ENCODE results near the gene SLC16A7.

Gene SLC16A7

GRCh38 chr12:59668674-59669073 is 72.8 kb downstream of the SLC16A7 start:
- DNase-seq (ENCODE audit: low read depth) = no peak

DNA sequence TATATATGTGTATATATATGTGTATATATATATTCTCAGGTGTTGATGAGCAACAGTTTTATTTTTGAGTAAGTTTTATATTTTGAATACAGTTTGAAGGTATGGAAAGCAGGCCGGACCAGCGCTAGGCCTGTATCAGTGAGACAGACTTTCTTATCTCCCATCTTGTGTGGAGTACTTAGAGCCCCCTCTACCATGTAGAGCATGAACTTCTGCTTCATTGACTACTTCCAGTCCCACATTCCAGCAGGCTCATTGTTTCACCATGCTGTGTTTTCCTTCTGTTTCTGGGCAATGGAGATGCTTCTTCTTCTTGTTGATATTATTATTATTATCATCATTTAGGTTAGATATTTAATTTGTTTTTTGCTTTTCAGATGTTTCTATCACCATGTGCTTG is 76.4 kb downstream of the SLC16A7 start:
- no peak for DNase-seq (ENCODE audit: low read depth)

GRCh38 chr12:59675461-59675860 is 79.6 kb downstream of the SLC16A7 start:
- no peak for DNase-seq (ENCODE audit: low read depth)

GRCh38 chr12:59677857-59678256 is 82.0 kb downstream of the SLC16A7 start:
- no peak for DNase-seq (ENCODE audit: low read depth)

DNA sequence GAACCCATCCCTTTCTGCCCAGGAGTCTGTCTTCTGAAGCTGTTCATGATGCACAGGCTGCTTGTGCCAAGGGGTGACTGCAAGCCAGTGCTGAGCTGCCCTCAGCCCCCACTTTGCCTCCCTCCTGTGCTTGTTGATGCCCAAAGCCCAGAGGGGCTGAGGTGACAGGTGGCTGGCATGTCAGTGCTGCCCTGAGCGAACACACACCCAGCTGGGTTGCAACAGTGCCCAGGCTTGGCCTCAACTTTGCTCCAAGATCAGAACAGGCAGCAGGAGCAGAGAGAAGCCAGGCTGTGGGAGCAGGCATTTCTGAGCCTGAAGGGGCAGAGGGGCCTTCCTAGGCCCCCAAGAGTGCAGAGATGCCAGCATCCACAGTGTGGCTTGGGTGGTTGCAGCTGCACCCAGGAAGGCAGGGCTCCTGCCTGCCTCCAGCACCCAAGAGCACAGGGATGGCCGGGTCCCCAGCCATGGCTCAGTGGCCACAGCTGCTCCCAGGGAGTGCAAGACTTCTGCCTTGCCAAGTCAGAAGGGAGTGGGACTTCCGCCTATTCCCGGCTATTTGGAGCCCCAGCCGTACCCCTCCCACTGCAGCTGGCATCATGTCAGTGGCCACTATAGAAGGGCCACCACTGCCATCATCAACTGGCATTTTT is 83.1 kb downstream of the SLC16A7 start:
- no peak for DNase-seq (ENCODE audit: low read depth)

- DNase-seq (ENCODE audit: low read depth) = no peak
These were observed 93.9 kb downstream of the SLC16A7 start for GRCh38 chr12:59689776-59690175.

GRCh38 chr12:59695379-59695778 is 99.5 kb downstream of the SLC16A7 start:
- peak; percentile 76 for DNase-seq (ENCODE audit: low read depth)

DNA sequence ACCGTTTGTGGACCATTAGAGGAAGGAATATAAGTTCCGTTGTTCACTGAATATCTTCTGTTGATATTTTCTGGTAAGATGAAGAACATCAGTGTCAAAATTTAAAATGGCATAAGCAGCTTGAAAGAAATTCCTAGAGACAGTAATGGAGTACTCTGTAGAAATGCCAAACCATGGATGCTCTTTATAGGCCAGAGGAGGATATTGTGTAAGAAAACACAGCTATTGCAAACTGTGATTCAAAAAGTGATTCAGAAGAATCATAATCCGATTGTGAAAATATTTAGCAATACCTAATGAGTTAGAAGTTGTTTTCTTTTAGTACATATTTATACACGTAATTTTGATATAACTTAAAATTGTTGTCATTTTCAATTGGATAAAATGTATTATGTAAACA is 102.8 kb downstream of the SLC16A7 start:
- DNase-seq (ENCODE audit: low read depth) = peak; percentile 87

- DNase-seq (ENCODE audit: low read depth) = peak; percentile 84
These were observed 103.8 kb downstream of the SLC16A7 start for GRCh38 chr12:59699421-59700152.

DNA sequence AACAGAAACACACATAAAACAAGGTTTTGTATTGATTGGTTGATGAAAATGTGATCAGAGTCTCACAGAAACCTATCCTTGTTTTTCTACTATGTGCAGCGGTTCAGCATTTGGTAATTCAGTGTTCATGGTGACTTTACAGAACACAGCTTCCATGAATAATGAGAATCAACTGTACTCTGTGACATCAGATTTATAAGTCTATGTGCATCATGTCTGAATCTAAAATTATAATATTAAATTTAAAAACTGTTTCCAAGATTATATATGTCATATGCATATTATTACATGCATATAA is 104.3 kb downstream of the SLC16A7 start:
- DNase-seq (ENCODE audit: low read depth) = no peak

DNA sequence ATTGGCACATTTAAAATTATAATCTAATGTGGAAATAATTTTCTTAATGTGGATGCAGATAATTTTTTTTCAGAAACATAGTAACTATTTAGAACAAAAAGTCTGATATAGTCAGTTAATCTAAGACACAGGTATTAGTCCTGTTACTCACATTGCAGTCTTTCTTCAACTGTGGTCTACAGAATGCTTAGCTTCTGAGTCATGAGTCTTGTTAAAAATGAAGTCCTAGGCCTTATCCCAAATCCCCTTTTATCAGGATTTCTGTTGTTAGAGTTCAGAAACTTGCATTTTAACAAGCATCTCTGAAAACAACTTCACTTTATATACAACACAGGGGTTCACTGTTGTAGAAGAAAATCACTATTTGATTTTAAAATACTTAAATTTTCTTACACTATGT is 112.2 kb downstream of the SLC16A7 start:
- DNase-seq (ENCODE audit: low read depth) = peak; percentile 49

- DNase-seq (ENCODE audit: low read depth) = no peak
These were observed 112.7 kb downstream of the SLC16A7 start for GRCh38 chr12:59708484-59708883.

DNA sequence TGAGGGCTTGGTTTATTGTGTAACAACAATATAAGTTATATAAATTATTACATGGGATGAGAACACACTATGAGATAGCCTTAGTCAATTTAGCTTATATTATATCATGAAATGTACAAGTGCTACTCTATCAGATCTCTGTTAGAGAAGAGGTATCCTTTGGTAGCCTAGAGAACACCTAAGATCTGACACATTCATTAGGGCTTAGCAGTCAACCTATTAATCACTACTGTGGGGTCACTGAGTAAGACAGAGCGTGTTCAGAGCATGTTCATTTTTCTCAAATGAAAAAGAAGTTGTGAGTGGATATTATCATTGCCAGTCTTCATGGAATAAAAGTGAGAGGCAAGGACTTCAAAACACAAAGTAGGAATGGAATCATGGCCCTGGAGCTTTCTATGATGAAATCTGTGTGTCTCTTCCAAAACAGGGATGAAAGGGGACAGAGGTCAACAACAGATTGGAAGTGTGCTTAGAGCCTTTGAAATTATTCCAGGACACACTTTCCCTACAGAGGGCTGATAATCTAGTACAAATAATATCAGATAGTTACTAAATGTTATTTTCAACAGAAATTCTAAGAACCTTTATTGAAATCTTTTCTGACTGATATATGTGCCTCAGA is 114.3 kb downstream of the SLC16A7 start:
- no peak for DNase-seq (ENCODE audit: low read depth)

DNA sequence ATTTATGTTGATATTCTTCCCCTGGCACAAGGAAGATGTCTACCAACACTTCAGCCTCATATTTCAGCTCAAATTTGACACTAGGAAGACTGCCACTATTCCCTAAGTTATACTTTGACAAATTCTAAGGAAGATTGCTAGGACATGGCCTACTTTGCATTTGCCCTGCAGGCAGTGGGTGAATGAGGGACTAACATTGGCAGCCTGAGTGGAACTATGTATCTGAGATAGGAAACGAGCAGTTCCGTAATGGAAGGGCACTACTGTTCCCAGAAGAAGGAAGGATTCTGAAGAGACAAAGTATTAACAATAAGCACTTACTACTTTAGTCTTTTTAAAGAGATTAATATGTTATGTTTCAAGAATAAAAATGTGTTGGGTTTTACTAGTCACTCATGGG is 115.1 kb downstream of the SLC16A7 start:
- no peak for DNase-seq (ENCODE audit: low read depth)

GRCh38 chr12:59715434-59715833 is 119.6 kb downstream of the SLC16A7 start:
- DNase-seq (ENCODE audit: low read depth) = no peak

DNA sequence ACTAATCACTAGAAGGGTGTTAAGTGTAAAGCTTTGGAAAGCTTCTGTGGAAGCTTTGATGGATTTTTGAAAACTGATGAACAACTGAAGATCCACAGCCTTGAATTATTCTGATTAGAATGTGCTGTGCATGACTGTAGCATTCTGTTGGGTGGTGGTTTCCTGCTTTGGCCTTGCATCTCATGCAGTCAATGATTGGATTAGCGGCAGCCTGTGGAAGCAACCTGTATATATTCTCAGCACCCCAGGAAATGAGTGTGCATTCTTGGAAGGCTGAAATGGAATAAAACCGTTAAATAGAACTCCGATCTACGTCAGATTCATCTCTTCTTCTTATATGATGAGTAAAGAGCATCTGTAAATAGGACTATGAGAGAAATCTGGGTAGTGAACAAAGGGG is 120.2 kb downstream of the SLC16A7 start:
- DNase-seq (ENCODE audit: low read depth) = no peak

DNA sequence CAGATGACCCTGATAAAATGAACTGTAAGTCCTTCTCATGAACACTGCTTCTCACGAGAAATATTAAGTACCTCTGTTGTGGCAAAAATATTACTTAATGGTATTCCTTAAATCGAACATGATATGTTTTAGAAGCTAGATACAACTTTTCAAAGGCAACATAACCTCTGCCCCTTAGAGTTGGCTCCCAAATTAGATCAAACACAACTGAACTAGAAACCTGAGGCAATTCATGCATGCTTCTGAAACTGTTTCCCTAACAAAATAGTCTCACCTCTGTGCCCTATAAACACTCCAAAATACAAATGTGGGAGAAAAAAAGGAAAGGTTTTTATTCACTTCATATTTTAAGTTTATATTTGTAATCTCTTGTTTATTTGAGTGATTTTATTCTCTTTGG is 121.6 kb downstream of the SLC16A7 start:
- no peak for DNase-seq (ENCODE audit: low read depth)

DNA sequence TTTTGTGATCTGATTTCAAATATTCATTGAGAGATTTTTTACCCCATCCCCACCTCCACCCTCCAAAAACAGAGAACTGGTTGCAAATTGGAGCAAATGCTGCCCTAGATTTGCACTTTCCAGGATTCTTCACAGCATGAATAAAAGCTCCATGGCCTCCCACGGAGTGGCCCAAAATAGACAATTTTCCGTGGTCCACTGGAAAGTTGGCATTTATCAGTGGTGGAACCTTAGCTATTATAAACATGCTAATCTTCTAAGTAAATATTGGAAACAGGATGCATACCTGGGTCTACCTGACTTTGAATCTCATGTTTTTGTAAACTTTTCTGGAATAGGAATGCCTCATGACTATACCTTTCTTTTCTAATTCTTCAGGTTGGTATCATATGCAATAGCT is 123.9 kb downstream of the SLC16A7 start:
- DNase-seq (ENCODE audit: low read depth) = no peak

GRCh38 chr12:59723520-59723919 is 127.7 kb downstream of the SLC16A7 start:
- no peak for DNase-seq (ENCODE audit: low read depth)

GRCh38 chr12:59724011-59724695 is 128.3 kb downstream of the SLC16A7 start:
- no peak for DNase-seq (ENCODE audit: low read depth)

DNA sequence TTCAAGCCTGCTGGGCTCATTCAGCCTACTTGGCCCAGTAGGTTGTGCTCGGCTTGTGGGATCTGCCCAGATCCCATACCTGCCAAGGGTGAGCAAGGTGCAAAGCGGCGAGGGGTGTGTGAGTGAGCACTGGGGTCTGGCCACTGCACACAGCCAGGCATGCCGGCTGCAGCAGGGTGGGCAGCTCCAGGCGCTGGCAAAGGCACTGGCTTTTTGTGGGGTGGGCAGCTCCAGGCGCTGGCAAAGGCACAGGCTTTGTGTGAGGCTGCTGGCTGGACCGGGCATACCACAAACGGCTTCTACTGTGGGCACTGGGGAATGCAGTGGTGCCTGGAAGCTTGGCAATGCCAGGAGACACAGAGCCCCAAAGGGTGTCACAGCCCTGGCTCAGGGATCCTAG is 137.4 kb downstream of the SLC16A7 start:
- DNase-seq (ENCODE audit: low read depth) = no peak

GRCh38 chr12:59734371-59734770 is 138.5 kb downstream of the SLC16A7 start:
- DNase-seq (ENCODE audit: low read depth) = no peak

DNA sequence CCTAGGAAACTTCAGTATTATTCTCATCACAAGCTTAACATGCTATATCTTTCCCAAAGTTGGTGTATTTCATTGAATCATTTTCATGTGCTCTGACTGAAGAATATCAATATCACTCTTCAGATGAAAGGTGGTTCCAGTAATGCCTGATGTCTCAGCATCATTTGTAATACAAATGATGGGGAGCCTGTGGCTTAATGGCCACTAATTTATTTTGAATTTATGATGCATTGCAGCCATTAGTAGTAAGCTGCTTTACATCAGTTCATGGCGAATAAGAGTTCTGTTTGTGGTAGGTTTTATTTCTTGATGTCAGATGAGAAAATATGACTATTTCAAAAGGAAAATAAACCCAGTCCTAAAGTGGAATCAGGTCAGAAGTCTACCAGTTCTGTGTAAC is 139.4 kb downstream of the SLC16A7 start:
- DNase-seq (ENCODE audit: low read depth) = no peak
